Right lobe of liver (tissue), 6 donors: ENCODE data around the gene ZFAND3. TPM values are rescaled to one million over a fixed set of nuclear protein-coding genes. Genes with fewer than 3 reads are reported as not detected.
A peak's percentile ranks its signal among the peaks of the same experiment; 100 is the strongest.

Source experiments
- ATAC-seq, 4 donors: fragments of 200-7000 bp; cut with Tn5 transposase; one replicate each; pipeline ENCODE4 v1.9.1; 2020; ENCODE audit warnings: mild to moderate bottlenecking in 4 of 4, moderate library complexity in 4 of 4
- DNase-seq, 3 donors: peaks; one replicate each; pipeline ENCODE4 v3.0.0-alpha.2; 2020
- H3K27ac ChIP-seq, 3 donors: fragments of 200-600 bp; one replicate each; pipeline ENCODE4 v1.8.0; 2022
- H3K27me3 ChIP-seq, 2 donors: fragments of 200-600 bp; one replicate each; pipeline ENCODE4 v1.8.0; 2022
- H3K36me3 ChIP-seq, 4 donors: fragments of 200-600 bp; sonication (generic) in 1 of 4; one replicate each; pipeline versions ENCODE4 v1.5.1 to v1.8.0; 2017 to 2022; ENCODE audit warnings: control low read depth in 1 of 4
- H3K4me1 ChIP-seq, 4 donors: fragments of 200-600 bp; sonication (generic) in 1 of 4; one replicate each; pipeline versions ENCODE4 v1.5.1 to v1.8.0; 2017 to 2022; ENCODE audit warnings: control low read depth in 1 of 4
- H3K4me3 ChIP-seq, 3 donors: fragments of 200-600 bp; one replicate each; pipeline ENCODE4 v1.8.0; 2022
- H3K9me3 ChIP-seq, 4 donors: fragments of 200-600 bp; sonication (generic) in 1 of 4; one replicate each; pipeline versions ENCODE4 v1.5.1 to v1.8.0; 2017 to 2022; ENCODE audit warnings: control low read depth in 1 of 4
- POLR2A ChIP-seq: fragments of 450-650 bp; IDR thresholded peaks from one replicate; pipeline ENCODE4 v1.6.1; 2017; ENCODE audit warnings: antibody characterized with exemption, mild to moderate bottlenecking
- WGBS: methylation state at CpG from one replicate; pipeline ENCODE4 v1.1.6; 2018; ENCODE audit warnings: low coverage, low lambda C conversion rate; ENCODE audit not compliant: insufficient coverage; ENCODE audit errors: missing lambda C conversion rate; 5-methylcytosine and 5-hydroxymethylcytosine counted together
- intact Hi-C, 2 donors: fragments of 100-400 bp; cut with DNase I; formaldehyde crosslinking; loops; one replicate each; pipeline versions ENCODE4 v1.11.2 to v1.14.1; 2022
- total RNA-seq, 6 experiments: library from RNA; depleted of rRNA in 2 of 6; stranded (reverse); fragments of >200 nt in 2 of 6; fragmentation: NEBNext Ultra II Directional in 3 of 6; extraction: Animal tissue kit (Norgen Biotek cat#: 25700) in 3 of 6; gene quantifications; one replicate each; pipeline versions ENCODE4 v1.1.0 to v1.2.4, GENCODE V29; 2016 to 2023
- TF ChIP-seq, protein P1 (sequence below), 4 donors: fragments of 200-600 bp in 3 of 4; fragments of 450-650 bp in 1 of 4; IDR thresholded peaks; one replicate each; pipeline versions ENCODE4 v1.5.1 to v1.8.0; 2016 to 2022; ENCODE audit warnings: antibody characterized with exemption in 4 of 4, mild to moderate bottlenecking in 2 of 4
- donor health status: DM: no; HTN: yes; CAD: no.
- donor health status: DM: no; HTN: no; CAD: no.
- donor health status: DM: no; HTN: no; CAD: no.
- donor health status: DM: no; HTN: yes; CAD: no.
- donor health status: DM: no; HTN: yes; CAD: no.

ZFAND3 gene
- total RNA-seq, 6 experiments from 2014 or later, result 43.1 to 66.5 (median 53.2) TPM

DNA sequence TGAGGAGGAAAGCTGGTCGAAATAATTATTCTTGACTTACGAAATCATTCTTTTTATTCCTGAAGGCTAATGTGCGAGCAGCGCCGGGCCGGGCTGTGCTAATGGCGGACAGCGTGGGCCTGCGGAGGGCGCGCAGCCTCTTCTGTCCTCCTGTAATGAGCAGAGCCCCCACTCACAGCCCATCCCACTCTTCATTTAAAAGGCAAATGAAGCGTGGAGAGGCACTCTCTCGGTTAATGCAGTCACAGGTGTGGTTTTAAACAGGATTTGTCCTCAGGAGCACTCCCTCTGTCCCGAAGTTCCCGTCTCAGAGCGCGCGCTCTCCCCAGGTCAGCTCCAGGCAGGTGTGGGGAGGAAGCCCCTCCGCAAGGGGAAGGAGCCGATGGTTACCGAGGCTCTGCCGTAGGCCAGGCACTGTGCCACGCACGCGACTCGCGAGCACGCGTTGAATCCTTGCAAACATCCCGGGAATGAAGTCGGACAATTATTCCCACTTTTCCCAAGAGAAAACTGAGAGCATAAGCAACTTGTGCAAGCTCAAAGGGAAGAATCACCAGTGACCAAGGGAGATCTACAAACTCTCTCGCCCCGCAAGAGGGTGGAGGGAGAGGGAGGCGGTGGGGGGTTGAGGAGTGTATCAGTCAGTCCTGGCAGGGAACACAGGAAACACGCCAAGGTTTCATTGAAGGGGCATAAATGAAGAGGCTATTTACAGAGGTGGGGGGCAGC, 35.5 kb upstream of the ZFAND3 start:
- TF ChIP-seq POLR2A, result no peak
- TF ChIP-seq, protein P1, sequence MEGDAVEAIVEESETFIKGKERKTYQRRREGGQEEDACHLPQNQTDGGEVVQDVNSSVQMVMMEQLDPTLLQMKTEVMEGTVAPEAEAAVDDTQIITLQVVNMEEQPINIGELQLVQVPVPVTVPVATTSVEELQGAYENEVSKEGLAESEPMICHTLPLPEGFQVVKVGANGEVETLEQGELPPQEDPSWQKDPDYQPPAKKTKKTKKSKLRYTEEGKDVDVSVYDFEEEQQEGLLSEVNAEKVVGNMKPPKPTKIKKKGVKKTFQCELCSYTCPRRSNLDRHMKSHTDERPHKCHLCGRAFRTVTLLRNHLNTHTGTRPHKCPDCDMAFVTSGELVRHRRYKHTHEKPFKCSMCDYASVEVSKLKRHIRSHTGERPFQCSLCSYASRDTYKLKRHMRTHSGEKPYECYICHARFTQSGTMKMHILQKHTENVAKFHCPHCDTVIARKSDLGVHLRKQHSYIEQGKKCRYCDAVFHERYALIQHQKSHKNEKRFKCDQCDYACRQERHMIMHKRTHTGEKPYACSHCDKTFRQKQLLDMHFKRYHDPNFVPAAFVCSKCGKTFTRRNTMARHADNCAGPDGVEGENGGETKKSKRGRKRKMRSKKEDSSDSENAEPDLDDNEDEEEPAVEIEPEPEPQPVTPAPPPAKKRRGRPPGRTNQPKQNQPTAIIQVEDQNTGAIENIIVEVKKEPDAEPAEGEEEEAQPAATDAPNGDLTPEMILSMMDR (IDR thresholded peaks at IDR 0.05), result peak in 1 of 4 donors; percentile 20
- peak overlapping the region; percentile 36 to 51 (median 48) for H3K4me3 ChIP-seq
- H3K4me1 ChIP-seq, result peaks cover 0 to 6% (median 0%) of the 10 kb centered on the region in 4 donors
- H3K27me3 ChIP-seq, result no peaks in the 10 kb centered on the region
- 9% methylated on average over 20 of the region's 35 CpGs for WGBS
- H3K9me3 ChIP-seq, result no peaks in the 10 kb centered on the region
- no peak overlapping the region for H3K27ac ChIP-seq
- H3K36me3 ChIP-seq, result no peaks in the 10 kb centered on the region
- intact Hi-C loops, result no loop called here
- ATAC-seq (peak; percentile 67 to 70 (median 68)), DNase-seq (peak in 1 of 3 donors; percentile 34)

DNA sequence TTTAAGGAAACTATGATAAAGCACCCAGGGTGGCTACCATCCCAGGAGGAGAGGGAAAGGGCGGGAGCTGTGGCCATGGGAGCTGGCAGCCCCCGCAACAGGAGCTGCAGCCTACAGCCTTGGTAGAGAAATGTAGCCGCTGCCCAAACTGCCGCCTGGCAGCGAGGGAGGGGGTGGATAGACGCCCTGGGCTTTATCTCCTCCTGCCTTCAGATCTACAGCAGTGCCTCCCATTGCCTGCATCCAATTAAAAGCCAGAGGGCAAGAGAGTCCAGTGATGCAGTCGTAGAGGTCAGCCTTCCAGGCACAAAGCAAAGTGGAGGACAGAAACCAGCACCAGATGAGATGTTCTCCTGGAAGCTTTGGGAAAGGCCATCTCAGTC, 35.0 kb upstream of the ZFAND3 start:
- WGBS, result 67% methylated on average over 1 of the region's 7 CpGs
- H3K4me1 ChIP-seq, result peaks cover 0 to 6% (median 0%) of the 10 kb centered on the region in 4 donors
- ATAC-seq (peak; percentile 14 to 60 (median 48)), DNase-seq (no peak)
- no peaks in the 10 kb centered on the region for H3K36me3 ChIP-seq
- no peaks in the 10 kb centered on the region for H3K9me3 ChIP-seq
- intact Hi-C loops, result no loop called here
- H3K27ac ChIP-seq, result no peak overlapping the region
- no peaks in the 10 kb centered on the region for H3K27me3 ChIP-seq
- H3K4me3 ChIP-seq, result peak overlapping the region in 2 of 3 donors; percentile 36 to 51
- TF ChIP-seq, protein P1 (IDR thresholded peaks at IDR 0.05), result no peak
- TF ChIP-seq POLR2A, result no peak

DNA sequence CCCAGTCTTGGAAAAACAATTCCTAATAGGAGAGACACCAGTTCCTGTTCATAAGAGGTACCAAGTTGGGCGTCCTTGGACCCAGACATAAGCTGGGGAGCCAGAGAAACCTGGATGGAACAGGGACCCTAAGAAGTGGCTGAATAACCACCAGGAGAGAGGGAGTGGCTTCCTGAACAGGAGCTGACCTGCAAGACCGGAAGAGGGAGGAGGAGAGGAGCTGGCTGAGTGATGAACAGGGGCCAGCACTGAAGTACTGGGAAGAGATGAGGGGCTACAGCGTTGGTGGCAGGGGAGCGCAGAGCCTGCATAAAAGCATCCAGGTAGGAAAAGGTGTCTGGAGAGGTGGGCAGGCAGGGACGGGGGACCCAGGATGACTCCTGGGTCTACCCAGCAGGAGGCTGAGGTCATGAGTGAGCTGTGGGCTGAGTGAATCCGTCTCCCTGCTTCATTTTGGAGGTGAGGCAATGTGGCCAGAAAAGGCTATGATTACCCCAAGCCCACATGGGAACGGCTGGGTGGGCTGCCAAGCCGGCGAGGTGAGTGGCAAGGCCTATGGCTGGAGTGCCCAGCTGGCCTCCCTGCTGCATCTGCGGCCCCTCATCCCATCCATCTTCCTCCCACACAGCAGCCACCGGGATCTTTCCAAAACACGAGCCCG, 34.4 kb upstream of the ZFAND3 start:
- intact Hi-C loops, result no loop called here
- Histone ChIP-seq H3K27me3 (no peaks in the 10 kb centered on the region), H3K27ac (no peak overlapping the region), H3K9me3 (no peaks in the 10 kb centered on the region), H3K36me3 (no peaks in the 10 kb centered on the region), H3K4me1 (peaks cover 0 to 6% (median 0%) of the 10 kb centered on the region in 4 donors), H3K4me3 (no peak overlapping the region)
- ATAC-seq (no peak), DNase-seq (no peak)
- TF ChIP-seq, protein P1 (IDR thresholded peaks at IDR 0.05), result no peak
- no peak for TF ChIP-seq POLR2A
- 85% methylated on average over 3 of the region's 13 CpGs for WGBS

DNA sequence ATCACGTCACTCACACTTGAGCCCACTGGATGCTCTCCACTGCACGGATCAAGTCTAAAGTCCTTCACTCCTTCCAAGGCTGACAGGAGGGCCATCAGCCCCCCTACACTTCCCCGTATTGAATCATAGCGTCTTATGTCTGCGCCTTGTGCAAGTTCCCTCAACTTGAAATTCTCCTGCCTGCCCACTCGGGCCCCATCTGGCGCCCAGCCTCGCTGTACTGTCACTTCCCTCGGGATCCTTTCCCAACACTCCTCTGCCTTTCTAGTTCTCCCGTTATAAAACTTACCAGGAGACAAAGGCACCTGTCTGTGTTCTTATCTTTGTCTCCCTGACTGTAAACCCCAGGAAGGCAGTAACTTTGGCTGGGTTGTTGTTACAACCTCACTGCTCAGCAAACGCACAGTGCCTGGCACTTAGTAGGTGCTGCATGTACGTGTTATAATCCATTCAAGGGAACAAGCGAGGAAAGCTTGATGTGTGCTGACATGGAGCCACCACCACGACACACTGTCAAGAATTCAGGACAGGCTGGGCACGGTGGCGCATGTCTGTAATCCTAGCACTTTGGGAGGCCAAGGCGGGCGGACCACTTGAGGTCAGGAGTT, 33.8 kb upstream of the ZFAND3 start:
- H3K4me1 ChIP-seq, result peaks cover 0 to 13% (median 0%) of the 10 kb centered on the region in 4 donors
- DNase-seq (no peak), ATAC-seq (no peak)
- H3K9me3 ChIP-seq, result no peaks in the 10 kb centered on the region
- H3K4me3 ChIP-seq, result no peak overlapping the region
- H3K27me3 ChIP-seq, result no peaks in the 10 kb centered on the region
- no peak overlapping the region for H3K27ac ChIP-seq
- TF ChIP-seq POLR2A, result no peak
- TF ChIP-seq, protein P1 (IDR thresholded peaks at IDR 0.05), result no peak
- intact Hi-C loops, result no loop called here
- H3K36me3 ChIP-seq, result no peaks in the 10 kb centered on the region
- 77% methylated on average over 12 of the region's 18 CpGs for WGBS
